HCT116 (cell line): ENCODE results near the gene AGPAT3. TPM values are rescaled to one million over a fixed set of nuclear protein-coding genes. Genes with fewer than 3 reads are reported as not detected.

Source experiments
- ATAC-seq: fragments of 200-7000 bp; cut with Tn5 transposase; 2 replicates; pipeline ENCODE4 v1.9.1; 2020; ENCODE audit warnings: mild to moderate bottlenecking, moderate library complexity
- BruUV-seq: library from RNA; stranded (reverse); fragments of 400-500 nt; replicated peaks from 2 replicates; lab custom pipeline; 2021; lab: Mats Ljungman, UMichigan
- CTCF ChIA-PET: fragments of 300-600 bp; sonication (Branson Sonifier 250); formaldehyde crosslinking; loops from one replicate; lab custom pipeline; 2021; ENCODE audit warnings: antibody characterized with exemption; lab: Charles Lee
- POLR2A ChIA-PET: fragments of 300-600, 350-600 bp; sonication (Branson Sonifier 250); formaldehyde crosslinking; loops from one replicate; lab custom pipeline; 2021; ENCODE audit warnings: antibody characterized with exemption; lab: Charles Lee
- RAD21 ChIA-PET, 2 experiments: fragments of 300-600 bp; sonication (Branson Sonifier 250); formaldehyde crosslinking; loops; one replicate each; lab custom pipeline; 2023; ENCODE audit warnings: low total read pairs in 2 of 2; ENCODE audit not compliant: uncharacterized antibody in 2 of 2, unreplicated experiment in 2 of 2, low non-redundant PET in 1 of 2; lab: Charles Lee
- DNase-seq: peaks from one replicate; pipeline ENCODE4 v3.0.0-alpha.2; 2010; ENCODE audit warnings: low read depth, low spot score
- H2AFZ ChIP-seq: fragments of 200-600 bp; shearing (Covaris generic), sonication (generic); 2 replicates; pipeline ENCODE4 v1.6.1; 2017; ENCODE audit warnings: low read depth, mixed run types, mixed read lengths, antibody characterized with exemption, low read length; ENCODE audit not compliant: poor library complexity, severe bottlenecking
- H3K27ac ChIP-seq: 2 replicates; pipeline ENCODE4 v1.5.1; 2012; ENCODE audit warnings: low read depth, low read length
- H3K27me3 ChIP-seq: fragments of 200-600 bp; sonication (generic); 2 replicates; pipeline ENCODE4 v1.6.1; 2016; ENCODE audit warnings: mixed run types, low read length, mixed read lengths; ENCODE audit not compliant: insufficient read depth
- H3K36me3 ChIP-seq, 2 experiments: fragments of 200-500 bp in 1 of 2; fragments of 200-600 bp in 1 of 2; sonication (Bioruptor generic) in 1 of 2; sonication (generic) in 1 of 2; 2 replicates each; pipeline versions ENCODE4 v1.5.1 to v1.6.1; 2014 to 2016; ENCODE audit warnings: low read length in 2 of 2, inconsistent platforms in 1 of 2, mixed read lengths in 1 of 2, mixed run types in 1 of 2; ENCODE audit not compliant: insufficient read depth in 2 of 2, control insufficient read depth in 1 of 2
- H3K4me1 ChIP-seq, 2 experiments: fragments of 200-600 bp in 1 of 2; sonication (generic) in 1 of 2; 2 replicates each; pipeline versions ENCODE4 v1.5.1 to v1.6.1; 2012 to 2017; ENCODE audit warnings: low read length in 2 of 2, inconsistent platforms in 1 of 2, mild to moderate bottlenecking in 1 of 2, mixed read lengths in 1 of 2, mixed run types in 1 of 2, moderate library complexity in 1 of 2; ENCODE audit not compliant: insufficient read depth in 2 of 2, control insufficient read depth in 1 of 2
- H3K4me2 ChIP-seq: fragments of 200-600 bp; sonication (generic); 2 replicates; pipeline ENCODE4 v1.6.1; 2017; ENCODE audit warnings: mixed run types, low read length, mixed read lengths
- H3K4me3 ChIP-seq, 2 experiments: fragments of 200-600 bp in 1 of 2; sonication (generic) in 1 of 2; replicated peaks in 1 of 2; 2 replicates each; pipeline ENCODE4 v1.5.1; 2011 to 2016; ENCODE audit warnings: low read length in 2 of 2, control low read depth in 1 of 2, low read depth in 1 of 2, mild to moderate bottlenecking in 1 of 2, mixed read lengths in 1 of 2, mixed run types in 1 of 2
- H3K79me2 ChIP-seq: fragments of 200-600 bp; sonication (generic); 2 replicates; pipeline ENCODE4 v1.6.1; 2017; ENCODE audit warnings: mild to moderate bottlenecking, mixed run types, low read length, moderate library complexity, mixed read lengths; ENCODE audit not compliant: insufficient read depth
- H3K9ac ChIP-seq: fragments of 200-600 bp; sonication (generic); 2 replicates; pipeline ENCODE4 v1.6.1; 2016; ENCODE audit warnings: low read length, mixed read lengths
- H3K9me2 ChIP-seq: fragments of 200-600 bp; sonication (generic), shearing (Covaris generic); 2 replicates; pipeline ENCODE4 v1.6.1; 2017; ENCODE audit warnings: mixed run types, mild to moderate bottlenecking, moderate library complexity; ENCODE audit not compliant: insufficient read depth
- H3K9me3 ChIP-seq, 2 experiments: fragments of 200-500 bp in 1 of 2; fragments of 200-600 bp in 1 of 2; sonication (Bioruptor generic) in 1 of 2; sonication (generic) in 1 of 2; 2 replicates each; pipeline ENCODE4 v1.6.1; 2014 to 2017; ENCODE audit warnings: low read length in 2 of 2, mixed read lengths in 2 of 2, inconsistent platforms in 1 of 2, low read depth in 1 of 2, mild to moderate bottlenecking in 1 of 2, mixed run types in 1 of 2, moderate library complexity in 1 of 2; ENCODE audit not compliant: control insufficient read depth in 1 of 2, insufficient read depth in 1 of 2
- H4K20me1 ChIP-seq: fragments of 200-600 bp; sonication (generic), shearing (Covaris generic); 2 replicates; pipeline ENCODE4 v1.6.1; 2017; ENCODE audit warnings: mixed run types, mild to moderate bottlenecking, moderate library complexity; ENCODE audit not compliant: insufficient read depth
- ATF3 ChIP-seq: IDR thresholded peaks from 2 replicates; pipeline ENCODE4 v1.6.1; 2012
- CBX3 ChIP-seq: IDR thresholded peaks from 2 replicates; pipeline ENCODE4 v1.6.1; 2012; ENCODE audit warnings: low read depth
- ELF1 ChIP-seq: IDR thresholded peaks from 2 replicates; pipeline ENCODE4 v1.6.1; 2012; ENCODE audit warnings: low read depth, borderline replicate concordance
- EZH2phosphoT487 ChIP-seq: fragments of 200-600 bp; IDR thresholded peaks from 2 replicates; pipeline ENCODE4 v1.6.1; 2018; ENCODE audit warnings: antibody characterized with exemption, borderline replicate concordance
- FOSL1 ChIP-seq: IDR thresholded peaks from 2 replicates; pipeline ENCODE4 v1.6.1; 2012; ENCODE audit warnings: low read depth
- MAX ChIP-seq: IDR thresholded peaks from 2 replicates; pipeline ENCODE4 v1.6.1; 2012
- POLR2A ChIP-seq: IDR thresholded peaks from 2 replicates; pipeline ENCODE4 v1.7.0; 2011; ENCODE audit warnings: borderline replicate concordance; ENCODE audit not compliant: insufficient read depth, insufficient read length; ENCODE audit errors: extremely low read depth
- POLR2AphosphoS5 ChIP-seq: IDR thresholded peaks from 2 replicates; pipeline ENCODE4 v1.6.1; 2011; ENCODE audit warnings: mild to moderate bottlenecking, low read depth, low read length, moderate library complexity
- RAD21 ChIP-seq: IDR thresholded peaks from 2 replicates; pipeline ENCODE4 v1.6.1; 2012; ENCODE audit warnings: low read depth, mild to moderate bottlenecking
- REST ChIP-seq: IDR thresholded peaks from 2 replicates; pipeline ENCODE4 v1.6.1; 2012; ENCODE audit warnings: low read depth
- SP1 ChIP-seq: IDR thresholded peaks from 2 replicates; pipeline ENCODE4 v1.6.1; 2012; ENCODE audit warnings: low read depth
- TCF7L2 ChIP-seq: IDR thresholded peaks from 2 replicates; pipeline ENCODE4 v1.7.0; 2011; ENCODE audit warnings: borderline replicate concordance, inconsistent platforms; ENCODE audit not compliant: insufficient read depth, insufficient read length; ENCODE audit errors: extremely low read depth
- YY1 ChIP-seq: IDR thresholded peaks from 2 replicates; pipeline ENCODE4 v1.6.1; 2011; ENCODE audit warnings: low read length, low read depth, moderate library complexity, mild to moderate bottlenecking; ENCODE audit not compliant: insufficient replicate concordance; ENCODE audit errors: extremely low read depth
- ZBTB33 ChIP-seq: IDR thresholded peaks from 2 replicates; pipeline ENCODE4 v1.6.1; 2011; ENCODE audit warnings: mild to moderate bottlenecking, low read length, moderate library complexity; ENCODE audit not compliant: insufficient replicate concordance; ENCODE audit errors: extremely low read depth
- ZFX ChIP-seq: fragments of 450-650 bp; IDR thresholded peaks from 2 replicates; pipeline ENCODE4 v1.6.1; 2017
- intact Hi-C: fragments of 100-400 bp; cut with micrococcal nuclease; formaldehyde crosslinking; loops from 2 replicates; pipeline ENCODE4 v1.10.0; 2022
- total RNA-seq: library from RNA; stranded (reverse); gene quantifications from one replicate; pipeline ENCODE4 v1.2.1, GENCODE V29; 2021; ENCODE audit not compliant: unreplicated experiment

AGPAT3 gene
- total RNA-seq, 1 experiment from 2014 or later = 54.1 TPM

- Histone ChIP-seq H3K9me3 (no peaks in the 10 kb centered on the region), H3K27ac (no peak overlapping the region), H4K20me1 (no peaks in the 10 kb centered on the region), H3K79me2 (no peaks in the 10 kb centered on the region), H3K4me1 (peaks cover 3 to 14% of the 10 kb centered on the region in 2 experiments; a peak in 3 of 4 replicates), H3K36me3 (no peaks in the 10 kb centered on the region)
- intact Hi-C loops = no loop called here
- no peak for TF ChIP-seq ZFX
- peak; percentile 45; the same call in 1 of the 2 replicates for TF ChIP-seq SP1
- TF ChIP-seq, all 23 proteins: peak for 1
- DNase-seq (no peak), ATAC-seq (peak; percentile 51)
- Histone ChIP-seq H3K27me3 (no peaks in the 10 kb centered on the region), H3K4me2 (peak overlapping the region; percentile 53), H3K4me3 (0 out of 4 replicates have a peak overlapping the region, but pooled peaks of 1 of the 2 experiments have one; percentile 8), H3K9ac (no peak overlapping the region; the same call in 1 of the 2 replicates), H3K9me2 (no peaks in the 10 kb centered on the region), H2AFZ (no peak overlapping the region)
- ChIA-PET CTCF (no interaction called here), RAD21 (no interaction called here), POLR2A (no interaction called here)
- no TSS peak for BruUV-seq
These were observed 91.6 kb downstream of the AGPAT3 start for GRCh38 chr21:43956670-43957035.

DNA sequence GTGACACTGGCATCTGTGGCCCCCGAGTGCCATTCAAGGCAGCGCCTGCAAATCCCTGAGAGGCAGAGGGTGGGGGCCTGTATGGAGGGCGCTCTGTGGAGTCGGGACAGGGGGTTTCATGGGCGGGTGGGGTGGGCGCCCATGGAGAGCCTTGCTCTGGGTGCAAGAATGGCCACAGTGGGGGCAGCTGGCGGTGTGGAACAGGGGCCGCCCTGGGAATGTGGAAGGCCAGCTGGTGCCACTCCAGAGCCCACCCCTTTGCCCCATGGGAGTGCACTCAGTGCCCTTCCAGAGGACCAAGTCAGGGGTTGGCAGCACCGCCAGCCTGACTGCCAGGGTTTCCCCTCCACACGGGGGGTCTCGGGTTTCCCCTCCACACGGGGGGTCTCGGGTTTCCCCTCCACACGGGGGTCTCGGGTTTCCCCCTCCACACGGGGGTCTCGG, 92.1 kb downstream of the AGPAT3 start:
- no TSS peak for BruUV-seq
- Histone ChIP-seq H3K4me3 (no peak overlapping the region), H3K9me3 (no peaks in the 10 kb centered on the region), H3K4me1 (peaks cover 3 to 14% of the 10 kb centered on the region in 2 experiments; a peak in 3 of 4 replicates), H3K4me2 (peak overlapping the region; percentile 53), H3K9ac (no peak overlapping the region; the same call in 1 of the 2 replicates), H3K27me3 (no peaks in the 10 kb centered on the region), H3K36me3 (no peaks in the 10 kb centered on the region), H3K79me2 (no peaks in the 10 kb centered on the region), H3K27ac (no peak overlapping the region), H3K9me2 (no peaks in the 10 kb centered on the region), H2AFZ (no peak overlapping the region), H4K20me1 (no peaks in the 10 kb centered on the region)
- ChIA-PET RAD21 (no interaction called here), CTCF (no interaction called here), POLR2A (no interaction called here)
- no peak for DNase-seq
- intact Hi-C loops = no loop called here
- no peak for ATAC-seq
- TF ChIP-seq TCF7L2 (no peak), ZBTB33 (no peak), POLR2AphosphoS5 (no peak), ATF3 (no peak), SP1 (no peak), ZFX (no peak), EZH2phosphoT487 (no peak), FOSL1 (no peak), ELF1 (no peak), REST (no peak), POLR2A (no peak), MAX (no peak), CBX3 (no peak), RAD21 (no peak), YY1 (no peak)
